K562 treated with DMSO at 1 percent for 12 hours (cell line): ENCODE data around the gene PCDHA3. TPM values are rescaled to one million over a fixed set of nuclear protein-coding genes. Genes with fewer than 3 reads are reported as not detected.

Source experiments
- total RNA-seq: library from RNA; unstranded; fragments of 300-600 nt; gene quantifications from 2 replicates; pipeline ENCODE4 v1.2.3, GENCODE V29; 2022; ENCODE audit not compliant: insufficient read depth

Gene PCDHA3
- not detected in 2 replicates for total RNA-seq

GRCh38 chr5:140800816-140801493, at the start of gene PCDHA3:
PCDHA3 (plus strand) TSS chr5:140801057.

GRCh38 chr5:140785905-140786686, 14.8 kb upstream of the PCDHA3 start, which contains the start of gene PCDHA1:
PCDHA1 (plus strand) TSS chr5:140786140.

GRCh38 chr5:140794595-140795258, 6.1 kb upstream of the PCDHA3 start, which contains the start of gene PCDHA2:
PCDHA2 (plus strand) TSS chr5:140794852.

GRCh38 chr5:140806834-140807775, 6.2 kb downstream of the PCDHA3 start, which contains the start of gene PCDHA4:
PCDHA4 (plus strand) TSS chr5:140807068.

GRCh38 chr5:140821375-140822280, 20.8 kb downstream of the PCDHA3 start, which contains the start of gene PCDHA5:
PCDHA5 (plus strand) TSS chr5:140821613.

GRCh38 chr5:140827704-140828361, 27.0 kb downstream of the PCDHA3 start, which contains the start of gene PCDHA6:
PCDHA6 (plus strand) TSS chr5:140827960; CDS start chr5:140828092, 132 bp downstream.

GRCh38 chr5:140833993-140834392, 33.1 kb downstream of the PCDHA3 start, which contains the start of gene PCDHA7:
PCDHA7 (plus strand) TSS chr5:140834269; CDS start chr5:140834384, 115 bp downstream.

GRCh38 chr5:140840978-140841962, 40.4 kb downstream of the PCDHA3 start, which contains the start of gene PCDHA8:
PCDHA8 (plus strand) TSS chr5:140841187; CDS start chr5:140841322, 135 bp downstream.

GRCh38 chr5:140848139-140849102, 47.6 kb downstream of the PCDHA3 start, which contains the start of gene PCDHA9:
PCDHA9 (plus strand) TSS chr5:140848382; CDS start chr5:140848496, 114 bp downstream.

Other genes starting within 250 kb of the PCDHA3 start
- gene SRA1, start 243.6 kb upstream of the PCDHA3 start, total RNA-seq, result 32.8 and 34.4 TPM in 2 replicates
- 7.1 and 18.0 TPM in 2 replicates for gene APBB3, start 236.5 kb upstream of the PCDHA3 start, total RNA-seq
- gene SLC35A4, start 236.2 kb upstream of the PCDHA3 start, total RNA-seq, result 77.4 and 188 TPM in 2 replicates
- 0.75 and 1.0 TPM in 2 replicates for gene CD14, start 167.9 kb upstream of the PCDHA3 start, total RNA-seq
- 13.5 and 15.1 TPM in 2 replicates for gene TMCO6, start 161.6 kb upstream of the PCDHA3 start, total RNA-seq
- 208 and 301 TPM in 2 replicates for gene NDUFA2, start 153.4 kb upstream of the PCDHA3 start, total RNA-seq
- gene IK, start 153.2 kb upstream of the PCDHA3 start, total RNA-seq, result 122 and 166 TPM in 2 replicates
- 26.9 and 42.6 TPM in 2 replicates for gene WDR55, start 136.2 kb upstream of the PCDHA3 start, total RNA-seq
- 1.4 and 2.0 TPM in 2 replicates for gene DND1, start 127.5 kb upstream of the PCDHA3 start, total RNA-seq
- gene HARS1, start 109.7 kb upstream of the PCDHA3 start, total RNA-seq, result 43.2 and 73.1 TPM in 2 replicates
- 15.7 and 21.4 TPM in 2 replicates for gene HARS2, start 109.6 kb upstream of the PCDHA3 start, total RNA-seq
- gene ZMAT2, start 100.6 kb upstream of the PCDHA3 start, total RNA-seq, result 42.5 and 46.1 TPM in 2 replicates
- not detected in 2 replicates for gene PCDHA1, start 14.9 kb upstream of the PCDHA3 start, total RNA-seq
- not detected in 2 replicates for gene PCDHA2, start 6.2 kb upstream of the PCDHA3 start, total RNA-seq
- gene PCDHA4, start 6.0 kb downstream of the PCDHA3 start, total RNA-seq, result not detected in 2 replicates
- gene PCDHA5, start 20.6 kb downstream of the PCDHA3 start, total RNA-seq, result not detected in 2 replicates
- gene PCDHA6, start 26.9 kb downstream of the PCDHA3 start, total RNA-seq, result not detected in 2 replicates
- not detected in 2 replicates for gene PCDHA7, start 33.2 kb downstream of the PCDHA3 start, total RNA-seq
- gene PCDHA8, start 40.1 kb downstream of the PCDHA3 start, total RNA-seq, result not detected in 2 replicates
- gene PCDHA9, start 47.3 kb downstream of the PCDHA3 start, total RNA-seq, result not detected in 2 replicates
- gene PCDHA10, start 54.8 kb downstream of the PCDHA3 start, total RNA-seq, result not detected in 2 replicates
- not detected in 2 replicates for gene PCDHA11, start 67.9 kb downstream of the PCDHA3 start, total RNA-seq
- gene PCDHA12, start 74.3 kb downstream of the PCDHA3 start, total RNA-seq, result not detected in 2 replicates
- not detected in 2 replicates for gene PCDHA13, start 81.1 kb downstream of the PCDHA3 start, total RNA-seq
- not detected in 2 replicates for gene PCDHAC1, start 125.2 kb downstream of the PCDHA3 start, total RNA-seq
- not detected in 2 replicates for gene PCDHAC2, start 165.4 kb downstream of the PCDHA3 start, total RNA-seq